Stimulated activated CD8-positive, alpha-beta memory T cell treated with anti-CD3 and anti-CD28 coated beads, Interleukin-7, amount 100 ng/mL, for 4 hours (primary cell): Measurements from ENCODE around the gene MMS19.
"Not testable (repeated sequence)": the region's sequence is repeated elsewhere in the genome, so short reads cannot be mapped to it uniquely, and the experiment has no call there.

Experiments used
- DNase-seq, 2 donors: peaks; one replicate each; pipeline ENCODE4 v3.0.0-alpha.2; 2020; ENCODE audit warnings: low read depth in 2 of 2

The MMS19 gene

DNA sequence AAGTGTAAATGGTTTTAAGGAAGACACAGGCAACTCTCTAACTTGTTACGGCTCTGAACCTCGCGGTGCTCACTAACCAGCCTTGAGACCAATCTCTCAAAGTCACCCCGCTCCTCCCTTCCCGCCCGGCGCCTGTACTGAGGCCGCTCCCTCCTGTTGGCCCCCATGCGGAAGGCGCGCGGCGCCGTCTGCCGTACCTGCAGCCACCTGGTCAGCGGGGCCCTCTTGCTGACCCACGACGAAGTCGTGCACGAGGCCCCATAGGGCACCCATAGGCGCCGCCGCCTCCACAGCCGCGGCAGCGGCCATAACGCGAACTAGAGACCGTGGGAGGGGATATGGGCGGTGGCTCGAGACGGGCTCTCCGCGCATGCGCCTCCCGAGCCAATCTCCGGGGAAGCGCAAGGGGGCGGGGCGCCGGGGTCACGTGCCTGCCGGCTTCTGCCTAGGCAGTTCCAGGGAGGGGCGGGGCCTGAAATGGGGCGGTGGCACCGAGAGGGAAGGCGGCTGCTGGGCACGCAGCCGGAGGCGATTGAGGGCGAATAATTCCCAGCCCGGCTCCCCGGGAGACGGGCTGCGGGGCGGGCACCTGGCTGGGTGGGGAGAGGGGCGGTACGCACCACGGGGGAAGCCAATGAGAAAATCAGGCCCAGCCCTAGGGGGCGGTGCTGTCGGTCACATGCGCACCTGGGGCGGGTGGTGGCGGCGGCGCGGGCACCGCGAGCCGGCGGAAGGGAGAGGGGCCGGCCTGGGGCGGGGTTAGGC lies at the start of gene MMS19:
TSS of gene MMS19 (minus strand) at position 347 of the 765 bp plus-strand sequence. CDS start at position 309, 38 bp downstream.
- peak; percentile 98 to 99 for DNase-seq

DNA sequence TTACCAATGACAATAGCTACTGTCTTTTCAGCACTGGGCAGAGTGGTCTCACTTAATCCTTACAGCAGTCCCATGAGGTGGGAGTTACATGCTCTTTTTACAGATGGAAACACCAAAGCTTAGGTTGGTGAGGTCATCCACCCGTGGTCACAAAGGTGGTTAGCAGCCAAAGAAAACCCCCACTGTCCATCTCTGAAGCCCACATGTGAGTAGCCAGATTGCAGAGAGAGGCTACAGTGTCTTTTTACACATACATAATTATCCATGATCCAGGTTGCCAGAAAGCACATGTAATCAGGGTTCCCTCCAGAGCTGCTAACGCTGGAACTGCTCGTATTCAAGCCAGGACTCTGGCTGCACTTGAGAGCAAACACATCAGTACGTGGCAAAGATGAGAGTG lies 49.7 kb upstream of the MMS19 start:
- no peak for DNase-seq

DNA sequence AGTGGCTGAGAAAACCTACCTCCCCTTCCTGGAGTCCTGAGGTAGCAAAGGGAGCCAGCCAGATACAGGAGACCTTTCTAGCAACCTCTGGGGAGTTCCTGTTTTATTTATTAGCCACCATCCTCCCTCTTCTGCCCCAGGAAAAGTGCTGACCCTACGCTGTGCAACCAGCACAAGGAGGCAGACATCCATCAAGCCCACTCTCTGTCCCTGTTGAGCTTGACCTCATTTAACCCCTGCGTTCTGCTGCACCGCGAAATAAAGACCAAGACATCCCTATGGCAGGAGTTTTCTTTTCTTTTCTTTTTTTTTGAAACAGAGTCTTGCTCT lies 49.0 kb upstream of the MMS19 start:
- DNase-seq = no peak

GRCh38 chr10:97546456-97547270 lies 48.4 kb upstream of the MMS19 start:
- DNase-seq = no peak

- peak; percentile 26 to 39 for DNase-seq
These were observed 44.9 kb upstream of the MMS19 start for GRCh38 chr10:97543025-97543546.

GRCh38 chr10:97542169-97543024 lies 44.2 kb upstream of the MMS19 start:
- DNase-seq = peak; percentile 26 to 33

DNA sequence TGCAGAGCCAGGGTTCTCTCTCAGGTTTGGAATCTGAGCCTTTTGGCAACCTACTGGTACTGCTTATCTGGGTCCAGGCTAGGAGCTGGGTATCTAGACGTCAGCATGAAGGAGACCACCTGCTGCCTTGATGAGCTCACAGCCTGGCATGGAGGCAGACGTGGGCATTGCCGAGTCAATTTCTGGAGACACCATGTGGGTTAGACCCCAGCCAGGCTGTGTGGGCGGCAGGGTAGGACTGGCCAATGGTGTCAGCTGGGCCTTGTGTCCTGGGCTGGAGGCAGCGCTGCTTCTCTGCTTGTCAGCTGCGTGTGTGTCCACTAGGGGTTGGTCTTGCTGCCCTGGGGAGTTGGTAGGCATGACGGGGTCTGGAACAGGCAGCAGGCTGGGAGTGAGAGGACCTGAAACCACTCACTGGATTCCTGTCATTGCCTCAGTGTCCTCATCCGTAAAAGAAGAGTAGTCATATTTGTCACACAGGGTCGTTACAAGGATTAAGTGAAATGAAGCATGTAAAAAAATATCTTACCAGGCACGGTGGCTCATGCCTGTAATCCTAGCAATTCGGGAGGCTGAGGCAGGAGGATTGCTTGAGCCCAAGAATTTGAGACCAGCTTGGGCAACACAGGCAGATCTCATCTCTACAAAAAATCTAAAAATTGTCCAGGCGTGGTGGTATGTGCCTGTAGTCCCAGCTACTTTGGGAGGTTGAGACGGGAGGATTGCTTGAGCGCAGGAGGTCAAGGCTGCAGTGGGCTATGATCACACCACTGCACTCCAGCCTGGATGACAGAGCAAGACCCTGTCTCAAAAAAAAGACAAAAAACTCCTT lies 42.7 kb upstream of the MMS19 start:
- DNase-seq = no peak

- DNase-seq = no peak
These were observed 41.4 kb upstream of the MMS19 start for GRCh38 chr10:97539523-97540200.

GRCh38 chr10:97538839-97539238 lies 40.6 kb upstream of the MMS19 start:
- DNase-seq = no peak

GRCh38 chr10:97538411-97538810 lies 40.2 kb upstream of the MMS19 start:
- DNase-seq = no peak

- no peak for DNase-seq
These were observed 39.1 kb upstream of the MMS19 start for GRCh38 chr10:97537186-97537869.

- no peak for DNase-seq
These were observed 36.6 kb upstream of the MMS19 start for GRCh38 chr10:97534746-97535367.

DNA sequence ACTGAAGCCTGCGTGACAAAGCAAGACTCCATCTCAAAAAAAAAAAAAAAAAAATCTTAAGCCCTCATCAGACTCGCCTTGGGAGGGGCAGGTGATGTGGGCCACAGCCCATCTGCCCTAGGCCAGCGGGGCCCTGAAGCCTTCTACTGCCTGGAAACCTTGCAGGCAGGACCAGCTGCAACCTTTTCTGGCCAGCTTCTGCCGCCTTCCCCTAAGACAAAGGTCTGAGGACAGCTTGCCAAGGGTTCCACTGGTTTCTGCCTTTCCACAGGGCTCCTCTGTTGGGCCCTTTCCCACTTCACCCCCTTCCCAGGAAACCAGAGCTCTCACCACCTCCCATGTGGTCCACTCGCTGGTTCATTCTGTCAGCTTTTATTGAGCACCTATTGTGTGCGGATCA lies 35.7 kb upstream of the MMS19 start:
- DNase-seq = no peak

DNA sequence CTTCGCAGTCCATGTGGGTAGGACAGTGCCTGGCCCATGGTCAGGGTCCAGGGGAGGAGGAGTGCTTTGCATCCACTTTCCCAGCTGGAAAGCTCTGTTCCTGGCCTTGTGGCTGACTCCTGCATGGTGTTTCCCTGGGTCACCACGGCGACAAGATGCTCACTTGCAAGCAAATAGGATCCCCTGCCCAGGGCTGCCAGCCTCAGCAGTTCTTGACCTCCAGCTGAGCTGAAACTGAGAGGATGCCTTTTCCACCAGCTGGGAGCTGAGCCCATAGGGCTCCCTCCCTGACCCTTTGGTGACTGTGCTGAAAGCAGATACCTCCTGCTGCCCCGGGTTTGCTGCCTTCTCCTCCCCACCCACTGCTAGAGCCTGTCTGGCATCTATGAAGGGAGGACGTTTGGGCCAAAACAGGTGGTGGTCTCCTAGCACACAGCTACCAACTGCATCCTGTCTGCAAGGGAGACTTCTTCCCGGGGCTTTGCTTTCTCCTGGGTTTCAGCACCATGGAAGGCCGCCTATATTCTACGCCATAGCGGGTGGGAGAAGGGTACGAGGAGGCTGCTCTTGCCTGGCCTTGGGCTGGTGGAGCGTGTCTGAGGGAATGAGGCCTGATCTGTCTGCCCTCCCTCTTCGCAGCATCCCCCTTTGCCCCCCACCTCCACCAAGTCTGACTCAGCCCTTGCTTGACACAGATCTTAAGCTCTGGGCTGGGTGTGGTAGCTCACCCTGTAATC lies 34.9 kb upstream of the MMS19 start:
- DNase-seq = no peak

DNA sequence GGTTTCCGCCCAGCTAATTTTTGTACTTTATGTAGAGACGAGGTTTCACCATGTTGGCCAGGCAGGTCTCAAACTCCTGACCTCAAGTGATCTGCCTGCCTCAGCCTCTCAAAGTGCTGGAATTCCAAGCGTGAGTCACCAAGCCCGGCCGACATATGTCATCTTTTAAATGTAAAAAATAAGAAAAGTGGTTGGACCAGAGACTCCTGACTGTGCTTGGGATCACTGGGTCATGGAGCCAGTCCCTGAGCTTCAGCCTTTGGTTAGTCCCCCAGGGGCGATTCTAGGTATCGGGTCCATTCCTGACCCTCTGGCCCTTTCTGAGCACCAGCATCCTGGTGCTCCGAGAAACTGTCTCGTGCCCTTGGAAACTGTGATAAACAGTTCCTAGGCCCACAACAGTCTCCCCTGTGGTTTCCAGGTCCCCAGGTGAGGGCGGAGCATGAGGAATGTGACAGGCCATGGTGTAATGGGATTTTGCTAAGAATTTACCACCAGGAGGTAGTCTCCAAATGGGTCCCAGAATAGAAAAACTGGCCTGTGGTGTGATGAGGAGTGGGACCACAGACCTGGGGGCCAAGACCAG lies 33.3 kb upstream of the MMS19 start:
- no peak for DNase-seq

- DNase-seq = no peak
These were observed 31.7 kb upstream of the MMS19 start for GRCh38 chr10:97529685-97530465.

- not testable (repeated sequence) for DNase-seq
These were observed 30.7 kb upstream of the MMS19 start for GRCh38 chr10:97528876-97529275.
